Upper lobe of left lung (tissue), 4 donors: Measurements from ENCODE around the gene CMIP.

Experiments used
- CTCF ChIP-seq, 6 experiments: fragments of 450-650 bp in 4 of 6; fragments of 200-600 bp in 2 of 6; sonication (generic) in 2 of 6; IDR thresholded peaks; one replicate each; pipeline ENCODE4 v1.5.1; 2016 to 2019; ENCODE audit warnings: antibody characterized with exemption in 6 of 6
- POLR2A ChIP-seq, 4 donors: fragments of 450-650 bp; IDR thresholded peaks; one replicate each; pipeline ENCODE4 v1.5.1; 2016 to 2017; ENCODE audit warnings: antibody characterized with exemption in 4 of 4, mild to moderate bottlenecking in 2 of 4
- POLR2AphosphoS5 ChIP-seq, 2 donors: sonication (generic); formaldehyde crosslinking; IDR thresholded peaks; one replicate each; pipeline ENCODE4 v1.5.1; 2017; ENCODE audit warnings: antibody characterized with exemption in 2 of 2

- no peak for TF ChIP-seq CTCF (IDR thresholded peaks at IDR 0.05)
- no peak for TF ChIP-seq POLR2AphosphoS5 (IDR thresholded peaks at IDR 0.05)
- TF ChIP-seq POLR2A (IDR thresholded peaks at IDR 0.05) = no peak
Measured at GRCh38 chr16:81548876-81549546, 104.4 kb downstream of the CMIP start.
